Kidney (tissue), 14 donors: ENCODE results near the gene PHB1. TPM values are rescaled to one million over a fixed set of nuclear protein-coding genes. Genes with fewer than 3 reads are reported as not detected.
"Not testable (repeated sequence)": the region's sequence is repeated elsewhere in the genome, so short reads cannot be mapped to it uniquely, and the experiment has no call there.

Source experiments
- DNase-seq, 5 donors: peaks; one replicate each; pipeline ENCODE4 v3.0.0-alpha.2; 2013 to 2020
- FAIRE-seq: peaks from 2 replicates; lab custom pipeline; 2012; peaks lifted over from hg19 to GRCh38; lab: Jason Lieb, UNC
- H3K27ac ChIP-seq, 2 donors: one replicate each; pipeline ENCODE4 v1.7.0; 2013; ENCODE audit warnings: low read depth in 2 of 2, low read length in 2 of 2, inconsistent platforms in 1 of 2
- H3K27me3 ChIP-seq: one replicate; pipeline ENCODE4 v1.7.1; 2013; ENCODE audit warnings: low read length, inconsistent platforms; ENCODE audit not compliant: control insufficient read depth, insufficient read depth
- H3K36me3 ChIP-seq, 3 donors: one replicate each; pipeline versions ENCODE4 v1.7.0 to v1.7.1; 2013; ENCODE audit warnings: low read length in 3 of 3, control low read depth in 1 of 3, inconsistent platforms in 1 of 3; ENCODE audit not compliant: insufficient read depth in 3 of 3, control insufficient read depth in 2 of 3
- H3K4me1 ChIP-seq, 3 donors: one replicate each; pipeline versions ENCODE4 v1.7.0 to v1.7.1; 2013; ENCODE audit warnings: low read length in 3 of 3, inconsistent platforms in 1 of 3, low read depth in 1 of 3; ENCODE audit not compliant: control insufficient read depth in 2 of 3, insufficient read depth in 2 of 3
- H3K4me3 ChIP-seq, 3 donors: one replicate each; pipeline versions ENCODE4 v1.7.0 to v1.8.1; 2013; ENCODE audit warnings: low read length in 3 of 3, control low read depth in 1 of 3, inconsistent platforms in 1 of 3
- H3K9ac ChIP-seq, 3 donors: one replicate each; pipeline versions ENCODE4 v1.7.0 to v1.7.1; 2013; ENCODE audit warnings: low read length in 3 of 3, control low read depth in 1 of 3, inconsistent platforms in 1 of 3
- H3K9me3 ChIP-seq, 3 donors: one replicate each; pipeline versions ENCODE4 v1.7.0 to v1.7.1; 2013; ENCODE audit warnings: low read length in 3 of 3, control low read depth in 1 of 3, inconsistent platforms in 1 of 3; ENCODE audit not compliant: control insufficient read depth in 2 of 3, insufficient read depth in 1 of 3
- CTCF ChIP-seq: IDR thresholded peaks from 3 replicates; pipeline ENCODE4 v1.5.1; 2012; ENCODE audit warnings: mild to moderate bottlenecking, moderate library complexity, borderline replicate concordance; ENCODE audit not compliant: insufficient read depth; ENCODE audit errors: extremely low read depth
- intact Hi-C: fragments of 100-400 bp; cut with DNase I; formaldehyde crosslinking; loops from one replicate; pipeline ENCODE4 v1.11.1; 2022
- polyA plus RNA-seq: library from polyadenylated mRNA; stranded (reverse); fragments of 350-450 nt; fragmentation: Illumina TruSeq; extraction: RNeasy Lipid Tissue Mini Kit (QIAGEN cat#74804); gene quantifications from one replicate; pipeline ENCODE4 v1.2.3, GENCODE V29; 2014; ENCODE audit warnings: low read depth, low replicate concordance; ENCODE audit not compliant: insufficient read depth
- total RNA-seq: library from RNA; stranded (reverse); fragmentation: NEBNext Ultra II Directional; extraction: Animal tissue kit (Norgen Biotek cat#: 25700); gene quantifications from one replicate; pipeline ENCODE4 v1.2.1, GENCODE V29; 2021
- donor health status: control.
- donor health status: control.
- donor health status: control.
- donor health status: control.
- donor health status: control.
- donor health status: DM: yes; HTN: yes; CAD: no.
- donor health status: Normal renal cell carcinoma (clear cell type).

Gene PHB1
- total and polyA plus RNA-seq, 2 donors from 2014 or later: 161 to 469 TPM

DNA sequence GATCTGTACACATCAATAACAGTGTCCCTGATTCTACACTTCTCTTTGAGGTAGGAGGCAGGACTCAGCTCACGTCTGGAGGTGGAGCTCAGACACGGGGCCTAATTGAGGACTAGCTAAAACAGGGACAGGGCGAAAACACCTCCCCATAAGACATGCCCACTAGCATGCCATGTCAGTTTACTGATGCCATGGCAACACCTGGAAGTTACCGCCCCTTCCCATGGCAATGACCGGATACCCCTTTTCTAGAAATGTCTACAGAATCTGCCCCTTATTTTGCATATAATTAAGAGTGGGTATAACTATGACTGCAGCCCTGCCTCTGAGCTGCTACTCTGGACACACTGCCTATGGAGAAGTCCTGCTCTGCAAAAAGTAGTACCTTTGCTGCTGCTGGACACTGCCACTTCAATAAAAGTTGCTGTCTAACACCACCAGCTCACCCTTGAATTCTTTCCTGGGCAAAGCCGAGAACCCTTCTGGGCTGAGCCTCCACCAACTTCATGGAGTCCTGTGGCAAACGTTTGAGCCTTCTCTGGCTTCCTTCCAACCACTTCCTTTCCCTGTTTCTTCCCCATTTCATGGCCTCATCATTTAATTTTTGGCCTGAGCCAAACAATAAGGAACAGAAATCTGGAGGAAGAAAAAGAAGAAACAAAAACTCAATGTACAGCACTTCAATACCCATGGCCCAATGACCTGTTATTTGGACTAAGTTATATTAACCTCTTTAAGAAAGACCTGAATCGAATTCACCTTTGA, 21.0 kb downstream of the PHB1 start:
- no peak for DNase-seq
- FAIRE-seq: no peak
- TF ChIP-seq CTCF: no peak
- no peak overlapping the region for H3K27ac ChIP-seq
- no peaks in the 10 kb centered on the region for H3K27me3 ChIP-seq
- no peaks in the 10 kb centered on the region for H3K36me3 ChIP-seq
- H3K9me3 ChIP-seq: no peaks in the 10 kb centered on the region
- intact Hi-C loops: no loop called here
- H3K9ac ChIP-seq: no peak overlapping the region
- H3K4me1 ChIP-seq: peaks cover 0 to 5% (median 0%) of the 10 kb centered on the region in 3 donors
- H3K4me3 ChIP-seq: no peak overlapping the region

DNA sequence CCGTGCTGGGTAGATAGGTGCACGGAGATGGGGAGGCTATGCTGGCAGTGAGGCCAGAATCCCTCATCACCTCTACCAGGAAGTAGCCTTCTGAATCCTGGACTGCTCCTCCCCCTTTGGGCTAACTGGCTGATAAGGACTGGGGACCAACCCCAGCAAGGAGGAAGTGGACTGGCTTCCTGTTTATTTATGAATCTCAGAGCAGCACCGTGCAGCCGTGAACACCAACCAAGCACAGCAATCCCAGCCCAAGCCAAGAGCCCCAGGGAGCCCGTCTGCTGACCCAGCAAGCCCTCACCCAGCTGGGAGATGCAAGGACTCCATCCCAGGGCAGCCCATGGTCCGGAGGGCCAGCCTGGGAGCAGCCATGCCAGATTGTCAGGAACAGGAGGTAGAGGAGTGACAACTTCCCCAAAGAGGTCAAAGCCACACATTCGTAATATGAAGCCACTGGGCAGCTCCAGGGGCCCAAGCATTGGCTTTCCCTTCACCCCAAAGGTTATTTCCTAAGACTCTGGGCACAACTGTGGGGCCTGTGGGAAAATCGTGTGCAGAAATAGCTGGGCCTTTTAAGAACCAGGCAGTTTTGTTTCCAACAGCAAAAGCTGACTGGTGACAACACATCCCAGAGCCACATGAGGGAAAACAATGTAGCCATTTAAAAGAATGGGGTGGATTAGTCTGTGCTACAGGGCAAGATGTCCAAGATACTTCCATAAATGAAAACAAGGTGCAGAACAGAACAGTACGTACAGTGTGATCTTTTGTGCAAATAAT, 23.9 kb downstream of the PHB1 start:
- DNase-seq: peak in 1 of 5 donors; percentile 14
- Histone ChIP-seq H3K9me3 (no peaks in the 10 kb centered on the region), H3K4me1 (peaks cover 0 to 5% (median 0%) of the 10 kb centered on the region in 3 donors), H3K36me3 (no peaks in the 10 kb centered on the region), H3K4me3 (no peak overlapping the region), H3K27ac (no peak overlapping the region), H3K9ac (no peak overlapping the region), H3K27me3 (no peaks in the 10 kb centered on the region)
- intact Hi-C loops: no loop called here
- TF ChIP-seq CTCF: no peak
- FAIRE-seq: no peak

DNA sequence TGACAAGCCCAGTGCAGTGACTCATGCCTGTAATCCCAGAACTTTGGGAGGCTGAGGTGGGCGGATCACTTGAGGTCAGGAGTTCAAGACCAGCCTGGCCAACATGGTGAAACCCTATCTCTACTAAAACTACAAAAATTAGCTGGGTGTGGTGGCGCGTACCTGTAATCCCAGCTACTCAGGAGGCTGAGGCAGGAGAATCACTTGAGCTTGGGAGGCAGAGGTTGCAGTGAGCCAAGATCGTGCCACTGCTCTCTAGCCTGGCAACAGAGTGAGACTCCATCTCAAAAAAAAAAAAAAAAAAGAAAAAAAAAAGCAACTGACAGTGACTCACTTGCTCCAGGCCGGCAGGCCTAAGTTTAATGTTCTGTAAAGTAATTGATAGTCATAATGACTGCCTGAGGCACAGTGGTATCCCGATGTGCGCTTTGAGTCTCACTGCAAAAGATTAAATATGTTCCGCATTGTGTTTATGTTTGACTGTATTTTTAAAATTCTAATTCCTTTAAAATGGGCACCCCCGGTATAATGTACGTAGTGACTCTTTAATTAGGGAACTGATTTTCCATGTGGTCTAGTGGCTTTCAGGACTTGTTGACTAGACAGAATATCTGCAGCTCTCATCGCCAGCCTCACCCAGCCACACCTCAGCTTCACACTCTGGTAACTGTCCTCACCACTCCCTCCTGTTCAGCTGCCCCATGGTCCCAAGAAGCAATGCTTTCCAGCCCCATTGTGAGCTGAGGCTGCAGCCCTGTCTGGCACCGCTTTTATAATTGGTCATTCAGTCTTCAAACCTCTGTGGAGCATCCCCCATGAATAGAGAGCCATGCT, 25.0 kb downstream of the PHB1 start:
- H3K9ac ChIP-seq, H3K9me3 ChIP-seq, H3K27ac ChIP-seq, FAIRE-seq, H3K4me3 ChIP-seq, H3K36me3 ChIP-seq, H3K27me3 ChIP-seq, H3K4me1 ChIP-seq, intact Hi-C loops: not testable (repeated sequence)
- peak in 2 of 5 donors; percentile 19 to 31 for DNase-seq
